Liver (tissue), 9 donors: Measurements from ENCODE around the gene CLCN1. TPM values are rescaled to one million over a fixed set of nuclear protein-coding genes. Genes with fewer than 3 reads are reported as not detected.

Experiments
- DNase-seq: peaks from one replicate; pipeline ENCODE4 v3.0.0-alpha.2; 2017; ENCODE audit warnings: low spot score
- H3K27ac ChIP-seq, 2 donors: one replicate each; pipeline ENCODE4 v1.7.0; 2013; ENCODE audit warnings: inconsistent platforms in 2 of 2, low read length in 2 of 2, control low read depth in 1 of 2, low read depth in 1 of 2, mild to moderate bottlenecking in 1 of 2
- H3K27me3 ChIP-seq, 4 donors: one replicate each; pipeline versions ENCODE4 v1.6.1 to v1.7.0; 2013; ENCODE audit warnings: low read length in 3 of 4, inconsistent platforms in 1 of 4, mild to moderate bottlenecking in 1 of 4, moderate library complexity in 1 of 4; ENCODE audit not compliant: control insufficient read depth in 4 of 4, insufficient read depth in 4 of 4
- H3K36me3 ChIP-seq, 4 donors: one replicate each; pipeline versions ENCODE4 v1.6.1 to v1.7.0; 2013; ENCODE audit warnings: low read length in 3 of 4, mild to moderate bottlenecking in 3 of 4, low read depth in 1 of 4, moderate library complexity in 1 of 4; ENCODE audit not compliant: control insufficient read depth in 4 of 4, insufficient read depth in 3 of 4
- H3K4me1 ChIP-seq, 4 donors: one replicate each; pipeline versions ENCODE4 v1.6.1 to v1.7.0; 2013; ENCODE audit warnings: low read length in 3 of 4, mild to moderate bottlenecking in 3 of 4, moderate library complexity in 1 of 4; ENCODE audit not compliant: control insufficient read depth in 4 of 4, insufficient read depth in 4 of 4
- H3K4me3 ChIP-seq, 3 donors: one replicate each; pipeline versions ENCODE4 v1.6.1 to v1.7.0; 2013; ENCODE audit warnings: low read length in 3 of 3, control low read depth in 1 of 3, low read depth in 1 of 3, mild to moderate bottlenecking in 1 of 3
- H3K9ac ChIP-seq, 2 donors: one replicate each; pipeline ENCODE4 v1.7.0; 2013; ENCODE audit warnings: low read length in 2 of 2, mild to moderate bottlenecking in 2 of 2, moderate library complexity in 2 of 2, control low read depth in 1 of 2, low read depth in 1 of 2
- H3K9me3 ChIP-seq, 4 donors: one replicate each; pipeline versions ENCODE4 v1.6.1 to v1.7.0; 2013; ENCODE audit warnings: low read length in 3 of 4; ENCODE audit not compliant: control insufficient read depth in 4 of 4
- ATF3 ChIP-seq: IDR thresholded peaks from 2 replicates; pipeline ENCODE4 v1.6.1; 2016; ENCODE audit warnings: antibody characterized with exemption
- CTCF ChIP-seq: fragments of 150-350 bp; IDR thresholded peaks from 2 replicates; pipeline ENCODE4 v1.5.1; 2017; ENCODE audit warnings: improper control_type of control experiment, low read depth, low read length; ENCODE audit not compliant: missing input control
- EGR1 ChIP-seq, 2 donors: IDR thresholded peaks; 2 replicates each; pipeline ENCODE4 v1.6.1; 2016 to 2018; ENCODE audit warnings: antibody characterized with exemption in 2 of 2, low read depth in 2 of 2
- HNF4A ChIP-seq, 2 donors: conservative IDR thresholded peaks; 2 replicates each; pipeline ENCODE4 v1.6.1; 2016; ENCODE audit warnings: antibody characterized with exemption in 2 of 2, mild to moderate bottlenecking in 2 of 2
- HNF4G ChIP-seq: IDR thresholded peaks from 2 replicates; pipeline ENCODE4 v1.6.1; 2016; ENCODE audit warnings: antibody characterized with exemption
- NR2F2 ChIP-seq: IDR thresholded peaks from 2 replicates; pipeline ENCODE4 v1.6.1; 2016; ENCODE audit warnings: antibody characterized with exemption
- RAD21 ChIP-seq, 2 donors: IDR thresholded peaks; 2 replicates each; pipeline ENCODE4 v1.6.1; 2016; ENCODE audit warnings: antibody characterized with exemption in 2 of 2, mild to moderate bottlenecking in 2 of 2
- RXRA ChIP-seq, 2 donors: IDR thresholded peaks; 2 replicates each; pipeline ENCODE4 v1.6.1; 2017 to 2018; ENCODE audit warnings: antibody characterized with exemption in 2 of 2, mild to moderate bottlenecking in 1 of 2
- SP1 ChIP-seq: IDR thresholded peaks from 2 replicates; pipeline ENCODE4 v1.6.1; 2018; ENCODE audit warnings: antibody characterized with exemption, mild to moderate bottlenecking
- WGBS: extraction: QIAGEN DNeasy Blood & Tissue Kit; methylation state at CpG from one replicate; pipeline ENCODE4 v1.1.7; 2013; 5-methylcytosine and 5-hydroxymethylcytosine counted together
- polyA plus RNA-seq, 2 donors: library from polyadenylated mRNA; stranded (reverse) in 1 of 2; unstranded in 1 of 2; fragments of 200-250 nt in 1 of 2; fragments of >200 nt in 1 of 2; fragmentation: Nextera tagmentation in 1 of 2; extraction: Ambion mirVana in 1 of 2; gene quantifications; one replicate each; pipeline versions ENCODE4 v1.2.1 to v1.2.3, GENCODE V29; 2013 to 2015
- total RNA-seq, 2 donors: library from RNA; depleted of rRNA; stranded (reverse); fragments of >200 nt; gene quantifications; one replicate each; pipeline ENCODE4 v1.2.3, GENCODE V29; 2014
- donor health status: healthy.
- donor health status: healthy.
- donor health status: healthy.
- donor health status: healthy.
- donor health status: healthy.

Gene CLCN1
- total and polyA plus RNA-seq, 4 donors = 0.01 to 0.08 TPM; not detected in 2

DNA sequence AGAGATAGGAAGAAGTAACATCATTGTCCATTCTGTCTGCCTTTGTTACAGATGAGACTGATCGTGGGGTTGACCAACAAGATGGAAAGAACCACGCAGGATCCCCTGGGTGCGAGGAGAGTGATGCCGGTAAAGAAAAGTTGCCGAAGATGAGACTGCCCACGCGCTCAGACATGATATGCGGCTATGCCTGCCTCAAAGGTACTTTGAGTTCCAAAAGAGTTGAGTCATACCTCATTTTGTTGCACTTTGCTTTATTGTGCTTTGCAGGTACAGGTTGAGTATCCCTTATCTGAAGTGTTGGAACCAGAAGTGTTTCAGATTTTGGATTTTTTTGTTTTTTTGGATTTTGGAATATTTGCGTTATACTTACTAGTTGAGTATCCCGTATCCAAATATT is 12.2 kb upstream of the CLCN1 start (continued):
- TF ChIP-seq CTCF (no peak), SP1 (no peak), ATF3 (no peak), HNF4G (no peak), RAD21 (IDR thresholded peaks at IDR 0.05) (no peak), NR2F2 (no peak)

DNA sequence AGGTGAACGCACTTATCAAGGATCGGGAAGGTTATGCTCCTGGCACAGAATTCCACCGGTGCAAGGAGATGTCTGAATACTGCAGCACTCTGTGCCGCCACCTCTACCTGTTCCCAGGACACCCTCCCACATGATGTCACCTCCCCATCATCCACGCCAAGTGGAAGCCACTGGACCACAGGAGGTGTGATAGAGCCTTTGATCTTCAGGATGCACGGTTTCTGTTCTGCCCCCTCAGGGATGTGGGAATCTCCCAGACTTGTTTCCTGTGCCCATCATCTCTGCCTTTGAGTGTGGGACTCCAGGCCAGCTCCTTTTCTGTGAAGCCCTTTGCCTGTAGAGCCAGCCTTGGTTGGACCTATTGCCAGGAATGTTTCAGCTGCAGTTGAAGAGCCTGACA is 11.0 kb upstream of the CLCN1 start:
- H3K4me3 ChIP-seq = no peak overlapping the region
- no peaks in the 10 kb centered on the region for H3K27me3 ChIP-seq
- H3K4me1 ChIP-seq = peaks cover 0 to 11% (median 9%) of the 10 kb centered on the region in 4 donors
- TF ChIP-seq HNF4A (conservative IDR thresholded peaks at IDR 0.05) (no peak), NR2F2 (no peak), EGR1 (IDR thresholded peaks at IDR 0.05; ENCODE audit: low read depth in 2 of 2) (no peak), RAD21 (IDR thresholded peaks at IDR 0.05) (no peak), CTCF (no peak)
- H3K27ac ChIP-seq = no peak overlapping the region
- H3K36me3 ChIP-seq = peaks cover 10 to 53% (median 44%) of the 10 kb centered on the region in 4 donors
- H3K9me3 ChIP-seq = no peaks in the 10 kb centered on the region
- WGBS = 89% methylated on average over 6 of the region's 6 CpGs
- H3K9ac ChIP-seq = no peak overlapping the region
- DNase-seq = no peak

- WGBS = 21% methylated on average over 10 of the region's 10 CpGs
- Histone ChIP-seq H3K4me1 (peaks cover 0 to 10% (median 8%) of the 10 kb centered on the region in 4 donors), H3K27me3 (no peaks in the 10 kb centered on the region), H3K4me3 (no peak overlapping the region), H3K9me3 (no peaks in the 10 kb centered on the region), H3K27ac (no peak overlapping the region), H3K36me3 (peaks cover 8 to 50% (median 41%) of the 10 kb centered on the region in 4 donors), H3K9ac (no peak overlapping the region)
- TF ChIP-seq RXRA (IDR thresholded peaks at IDR 0.05) (peak; percentile 37 to 52), CTCF (peak; percentile 93), RAD21 (IDR thresholded peaks at IDR 0.05) (peak; percentile 96 to 99), NR2F2 (no peak), HNF4G (peak; percentile 32), HNF4A (conservative IDR thresholded peaks at IDR 0.05) (peak; percentile 53 to 71)
- DNase-seq = peak; percentile 81
Measured at GRCh38 chr7:143305423-143306070, 10.4 kb upstream of the CLCN1 start.
